Inferior parietal cortex (tissue), 1 donor: ENCODE measurements around the gene KCNMB2.
"Not testable (repeated sequence)": the region's sequence is repeated elsewhere in the genome, so short reads cannot be mapped to it uniquely, and the experiment has no call there.

ENCODE experiments used
- DNase-seq: peaks from one replicate; pipeline ENCODE4 v3.0.0-alpha.2; 2016; ENCODE audit errors: extremely low spot score

The KCNMB2 gene

GRCh38 chr3:178536211-178537079 is at the start of gene KCNMB2:
KCNMB2 (plus strand) TSS chr3:178536436.
- DNase-seq = peak; percentile 30

DNA sequence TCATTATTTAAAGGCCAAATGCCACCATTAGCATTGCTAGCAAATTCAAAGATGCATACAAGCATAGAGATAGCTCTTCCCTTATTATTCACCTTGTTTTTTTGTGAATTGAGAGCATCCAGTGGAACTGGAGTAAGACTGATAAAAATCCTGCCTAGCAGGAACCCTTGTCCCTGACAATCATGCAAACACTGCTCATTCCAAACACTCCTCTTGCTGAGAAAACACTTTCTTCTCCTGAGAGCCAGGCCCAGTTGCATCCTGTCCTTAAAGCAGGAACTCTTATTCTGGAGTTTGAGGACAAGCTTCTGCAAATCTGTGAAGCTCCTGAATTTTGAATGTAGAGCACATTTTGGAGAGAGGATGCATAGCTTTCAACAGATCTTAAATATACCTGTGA is 49.3 kb upstream of the KCNMB2 start:
- DNase-seq = no peak

DNA sequence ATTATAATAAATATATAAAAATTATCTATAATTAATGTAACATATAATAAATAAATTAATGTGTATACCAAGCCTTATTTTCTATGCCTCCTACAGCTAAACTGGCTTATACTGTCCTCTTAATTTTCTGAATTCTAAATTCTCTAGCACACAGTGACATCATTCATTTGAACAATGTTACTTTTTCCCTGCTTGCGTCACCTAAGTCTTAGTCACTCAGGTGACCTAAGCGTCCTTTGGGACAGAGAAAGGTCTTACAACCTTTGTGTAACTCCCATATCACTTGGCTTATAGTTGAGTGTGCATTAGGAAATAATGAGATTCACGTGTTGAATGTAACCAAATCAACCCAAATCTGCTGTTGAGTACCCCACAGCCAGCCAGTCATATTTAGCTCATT is 48.5 kb upstream of the KCNMB2 start:
- DNase-seq = no peak

- no peak for DNase-seq
Measured at GRCh38 chr3:178491751-178492150, 44.5 kb upstream of the KCNMB2 start.

DNA sequence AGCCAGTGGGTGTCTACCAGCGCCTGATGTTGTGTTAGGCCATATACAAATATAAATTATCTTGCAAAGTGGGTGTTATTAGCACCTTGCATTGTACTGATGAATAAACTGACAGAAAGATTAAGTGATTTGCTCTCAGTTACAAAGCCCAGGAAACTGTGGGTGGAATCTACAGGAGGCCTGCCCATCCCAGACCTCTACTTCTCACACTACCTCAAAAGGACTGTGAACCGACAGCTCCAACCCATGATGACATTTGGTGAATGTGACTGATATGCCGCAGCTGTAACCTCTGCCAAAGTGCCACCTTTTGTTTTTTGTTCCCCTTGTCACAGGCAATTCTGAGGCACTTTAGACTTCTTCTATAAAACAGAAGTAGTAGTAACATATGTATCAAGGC is 43.7 kb upstream of the KCNMB2 start:
- DNase-seq = no peak

- no peak for DNase-seq
Measured at GRCh38 chr3:178494386-178494785, 41.9 kb upstream of the KCNMB2 start.

- no peak for DNase-seq
Measured at GRCh38 chr3:178496911-178497310, 39.3 kb upstream of the KCNMB2 start.

DNA sequence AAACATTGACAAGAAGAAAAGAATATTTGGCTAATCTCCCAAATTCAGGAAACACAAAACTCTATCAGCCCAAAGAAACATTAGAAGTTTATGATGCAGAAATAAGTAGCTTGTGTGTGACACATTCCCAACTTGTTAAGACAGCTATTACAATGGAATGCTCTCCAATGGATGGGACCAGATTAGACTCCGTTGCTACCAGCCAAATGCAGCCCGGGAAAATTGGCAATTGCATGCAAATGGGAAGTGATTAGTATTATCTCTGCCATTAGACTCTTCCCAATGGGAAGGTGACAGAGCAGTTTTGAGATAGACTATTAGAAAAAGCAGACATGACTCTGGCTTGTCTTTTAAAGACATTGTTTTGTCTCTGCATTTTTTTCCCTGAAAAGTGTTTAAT is 37.4 kb upstream of the KCNMB2 start:
- DNase-seq = no peak

- no peak for DNase-seq
Measured at GRCh38 chr3:178500631-178501030, 35.6 kb upstream of the KCNMB2 start.

DNA sequence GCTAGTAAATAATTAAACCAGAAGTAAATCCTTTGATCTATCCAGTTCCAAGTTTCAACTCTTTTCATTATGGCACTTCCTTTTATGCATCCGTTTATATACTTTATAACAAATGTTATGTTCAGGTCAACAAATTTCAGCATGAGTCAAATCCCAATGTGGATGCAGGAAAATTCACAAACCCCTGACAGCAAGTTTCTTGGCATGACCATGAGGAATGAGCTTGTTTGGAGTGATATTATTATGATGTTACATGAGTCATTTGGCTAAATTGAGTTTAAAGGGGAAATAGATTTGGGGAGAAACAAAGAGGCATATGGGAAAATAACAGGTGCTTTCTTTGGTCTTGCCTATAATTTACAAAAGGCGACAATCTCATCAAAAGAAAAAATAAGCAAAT is 32.1 kb upstream of the KCNMB2 start:
- no peak for DNase-seq

DNA sequence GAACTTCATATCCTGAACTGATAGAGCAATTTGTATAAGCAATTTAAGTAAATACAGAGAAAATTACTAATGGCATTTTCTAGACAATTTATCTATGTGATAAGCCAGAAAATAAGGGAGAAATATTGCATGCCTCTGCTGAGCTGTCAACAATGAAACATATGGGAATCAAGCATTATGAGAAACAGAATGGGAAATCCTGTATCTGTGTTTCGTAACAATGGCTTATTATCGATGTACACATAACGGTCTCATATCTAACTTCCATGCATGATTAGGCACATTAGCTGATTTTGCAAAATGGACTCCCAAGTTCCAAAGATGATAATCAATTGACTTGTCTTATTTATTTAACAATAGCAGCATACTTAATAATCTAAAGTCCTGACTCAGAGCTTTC is 30.4 kb upstream of the KCNMB2 start:
- no peak for DNase-seq

GRCh38 chr3:178507507-178508442 is 28.5 kb upstream of the KCNMB2 start:
- DNase-seq = no peak

DNA sequence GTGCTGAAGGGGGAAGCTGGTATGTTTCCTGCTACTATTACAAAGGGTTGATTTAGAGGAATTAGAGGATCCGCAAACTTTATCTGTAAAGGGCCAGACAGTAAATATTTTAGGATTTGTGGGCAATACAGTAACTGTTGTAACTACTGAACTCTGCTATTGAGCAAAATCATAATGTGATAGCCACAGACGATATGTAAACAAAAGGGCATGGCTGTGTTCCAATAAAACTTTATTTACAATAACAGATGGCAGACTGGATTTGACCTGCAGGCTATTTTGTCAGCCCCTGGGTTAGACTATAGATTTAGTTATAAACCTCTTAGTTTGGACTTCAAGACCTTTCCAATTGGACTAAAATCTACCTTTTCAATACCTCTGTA is 27.8 kb upstream of the KCNMB2 start:
- no peak for DNase-seq

- no peak for DNase-seq
Measured at GRCh38 chr3:178510496-178510895, 25.7 kb upstream of the KCNMB2 start.

GRCh38 chr3:178512647-178513046 is 23.6 kb upstream of the KCNMB2 start:
- DNase-seq = no peak

- DNase-seq = no peak
Measured at GRCh38 chr3:178513546-178514380, 22.5 kb upstream of the KCNMB2 start.

- DNase-seq = no peak
Measured at GRCh38 chr3:178514401-178514800, 21.8 kb upstream of the KCNMB2 start.

DNA sequence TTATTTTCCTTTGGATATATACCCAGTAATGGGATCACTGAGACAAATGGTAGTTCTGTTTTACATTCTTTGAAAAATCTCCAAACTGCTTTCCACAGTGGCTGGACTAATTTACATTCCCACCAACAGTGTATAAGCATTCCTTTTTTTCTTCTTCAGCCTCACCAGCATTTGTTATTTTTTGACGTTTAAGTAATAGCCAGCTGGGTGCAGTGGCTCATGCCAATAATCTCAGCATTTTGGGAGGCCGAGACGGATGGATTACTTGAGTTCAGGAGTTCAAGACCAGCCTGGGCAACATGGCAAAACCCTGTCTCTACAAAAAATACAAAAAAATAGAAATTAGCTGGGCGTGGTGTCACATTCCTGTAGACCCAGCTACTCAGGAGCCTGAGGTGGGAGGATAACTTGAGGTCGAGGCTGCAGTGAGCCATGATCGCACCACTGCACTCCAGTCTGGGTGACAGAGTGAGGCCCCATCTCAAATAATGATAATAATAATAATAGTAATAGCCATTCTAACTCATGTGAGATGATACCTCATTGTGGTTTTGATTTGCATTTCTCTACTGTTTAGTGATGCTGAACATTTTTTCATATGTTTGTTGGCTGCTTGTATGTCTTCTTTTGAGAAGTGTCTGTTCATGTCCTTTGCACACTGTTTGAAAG is 21.0 kb upstream of the KCNMB2 start:
- not testable (repeated sequence) for DNase-seq

- no peak for DNase-seq
Measured at GRCh38 chr3:178517665-178518334, 18.4 kb upstream of the KCNMB2 start.

GRCh38 chr3:178518660-178519396 is 17.4 kb upstream of the KCNMB2 start:
- no peak for DNase-seq
